Measurements from ENCODE around the gene DLG2. TPM values are rescaled to one million over a fixed set of nuclear protein-coding genes. Genes with fewer than 3 reads are reported as not detected.

The DLG2 gene
- total and polyA plus RNA-seq, 2 of the 4 experiments (the other 2 are of a cell fraction) = 0.31 to 0.36 TPM

- Histone ChIP-seq H3K56ac (ENCODE audit: extremely low read depth, insufficient read depth, low read length) (no peak overlapping the region), H3K27ac (ENCODE audit: insufficient read depth, low read length) (no peak overlapping the region), H3K79me1 (ENCODE audit: low read depth in 1 of 2, low read length in 2 of 2) (no peaks in the 10 kb centered on the region), H3K9me3 (ENCODE audit: control insufficient read depth, insufficient read depth, low read length) (no peaks in the 10 kb centered on the region; the same call in 1 of the 2 replicates), H2AFZ (replicated peaks; ENCODE audit: low read length, poor library complexity) (no peak overlapping the region), H2AK5ac (ENCODE audit: low read depth, low read length) (no peak overlapping the region), H3K4me3 (ENCODE audit: insufficient read depth, low read depth, low read length) (no peak overlapping the region), H3K4me2 (ENCODE audit: low read depth, low read length) (no peak overlapping the region), H3K9ac (ENCODE audit: low read depth, low read length) (no peak overlapping the region), H3K27me3 (ENCODE audit: control insufficient read depth, insufficient read depth, low read length) (no peaks in the 10 kb centered on the region), H2BK15ac (ENCODE audit: low read depth, low read length) (no peak overlapping the region), H2BK5ac (ENCODE audit: low read depth, low read length, poor library complexity, severe bottlenecking) (no peak overlapping the region), H3K14ac (replicated peaks; ENCODE audit: low read depth, low read length) (no peak overlapping the region), H3K18ac (ENCODE audit: low read depth, low read length) (no peak overlapping the region), H2BK20ac (ENCODE audit: low read depth, low read length) (no peak overlapping the region), H4K8ac (ENCODE audit: low read depth in 2 of 2, low read length in 2 of 2) (no peak overlapping the region), H3K4me1 (ENCODE audit: control insufficient read depth, insufficient read depth, low read length) (no peaks in the 10 kb centered on the region), H4K20me1 (ENCODE audit: insufficient read depth, low read length) (no peaks in the 10 kb centered on the region), H2BK120ac (ENCODE audit: low read depth, low read length) (no peak overlapping the region), H4K5ac (ENCODE audit: low read depth, low read length) (no peak overlapping the region), H3K9me1 (ENCODE audit: insufficient read depth, low read length) (no peaks in the 10 kb centered on the region), H3K4ac (ENCODE audit: low read depth, low read length) (no peak overlapping the region), H2AK9ac (replicated peaks; ENCODE audit: low read depth, low read length, poor library complexity) (no peak overlapping the region), H3K23ac (ENCODE audit: low read depth, low read length) (no peak overlapping the region), H4K91ac (ENCODE audit: insufficient read depth, low read depth, low read length) (no peak overlapping the region), H3K36me3 (ENCODE audit: control insufficient read depth, insufficient read depth, low read length) (no peaks in the 10 kb centered on the region)
- ATAC-seq (ENCODE audit: low read depth) = no peak
- DNase-seq = no peak
- dilution Hi-C loops (cut with HindIII; ENCODE audit: low sequenced_read_pairs, unreplicated experiment) (no loop called here), in situ Hi-C loops (cut with MboI; ENCODE audit: low sequenced_read_pairs) (no loop called here), intact Hi-C loops (cut with micrococcal nuclease) (loop anchor here (10.0 kb wide), 1 partner anchor 58 kb away; no protein-coding TSS in a partner anchor)
- POLR2A ChIA-PET (ENCODE audit: unreplicated experiment) = no interaction called here
- no peak for TF ChIP-seq ELK1 (IDR thresholded peaks at IDR 0.05; ENCODE audit: borderline replicate concordance, low read depth, low read length)
- TF ChIP-seq FOS (IDR thresholded peaks at IDR 0.05; ENCODE audit: low read depth, low read length) = no peak
- no peak for TF ChIP-seq CHD1 (IDR thresholded peaks at IDR 0.05; ENCODE audit: low read depth, low read length)
- no TSS peak for BruUV-seq (replicated peaks)
- CTCF ChIA-PET = interaction anchor here (1.8 kb wide), 1 partner anchor 11 kb away, joined by 4 read pairs; no protein-coding TSS in a partner anchor
- WGBS, 2 experiments (ENCODE audit: extremely low coverage in 2 of 2, insufficient read length in 1 of 2) = no CpG with 5 or more reads among the region's 3 CpGs
Observed at GRCh38 chr11:84396521-84396920, 1230.6 kb downstream of the DLG2 start.

All from IMR-90 (cell line).